GM12878 (cell line): ENCODE measurements around the gene TARDBP. TPM values are rescaled to one million over a fixed set of nuclear protein-coding genes. Genes with fewer than 3 reads are reported as not detected.

Experiments
- ATAC-seq: fragments of 200-7000 bp; cut with Tn5 transposase; 3 replicates; pipeline ENCODE4 v1.9.1; 2020; ENCODE audit warnings: mild to moderate bottlenecking, moderate library complexity
- BruUV-seq: library from RNA; stranded (reverse); fragments of 400-500 nt; replicated peaks from 2 replicates; lab custom pipeline; 2021; lab: Mats Ljungman, UMichigan
- CTCF ChIA-PET: fragments of 300-600 bp; sonication (Branson Sonifier 250); formaldehyde crosslinking; extraction: SDS; loops from one replicate; lab custom pipeline; 2021; ENCODE audit warnings: inconsistent platforms; lab: Yijun Ruan, JAX
- POLR2A ChIA-PET: fragments of 350-600 bp; formaldehyde crosslinking; extraction: SDS; loops from one replicate; lab custom pipeline; 2021; ENCODE audit warnings: inconsistent platforms; lab: Charles Lee
- RAD21 ChIA-PET: fragments of 300-600 bp; sonication (Branson Sonifier 250); formaldehyde crosslinking; loops from one replicate; lab custom pipeline; 2023; ENCODE audit warnings: antibody characterized with exemption; ENCODE audit not compliant: unreplicated experiment; lab: Charles Lee
- SMC1A ChIA-PET: fragments of 300-600 bp; sonication (Branson Sonifier 250); formaldehyde crosslinking; loops from one replicate; lab custom pipeline; 2023; ENCODE audit not compliant: unreplicated experiment, uncharacterized antibody; lab: Charles Lee
- DNase-seq: peaks from one replicate; pipeline ENCODE4 v3.0.0-alpha.2; 2011; ENCODE audit warnings: low read depth, low spot score
- FAIRE-seq: peaks from 3 replicates; lab custom pipeline; 2011; peaks lifted over from hg19 to GRCh38; lab: Jason Lieb, UNC
- H2AFZ ChIP-seq: 2 replicates; pipeline ENCODE4 v1.6.0; 2011; ENCODE audit warnings: low read depth, low read length, control low read depth; ENCODE audit not compliant: control insufficient read depth
- H3K27ac ChIP-seq: 2 replicates; pipeline ENCODE4 v1.5.1; 2011; ENCODE audit warnings: control low read depth; ENCODE audit not compliant: control insufficient read depth, insufficient read depth
- H3K27me3 ChIP-seq, 2 experiments: replicated peaks in 1 of 2; 2 replicates each; pipeline versions ENCODE4 v1.6.0 to v1.6.1; 2011; ENCODE audit warnings: low read length in 1 of 2; ENCODE audit not compliant: control insufficient read depth in 2 of 2, insufficient read depth in 2 of 2
- H3K36me3 ChIP-seq, 2 experiments: 2 replicates each; pipeline ENCODE4 v1.5.1; 2011; ENCODE audit warnings: low read length in 1 of 2; ENCODE audit not compliant: control insufficient read depth in 2 of 2, insufficient read depth in 2 of 2
- H3K4me1 ChIP-seq: 2 replicates; pipeline ENCODE4 v1.6.1; 2011; ENCODE audit warnings: mild to moderate bottlenecking, low read length, moderate library complexity, mixed read lengths; ENCODE audit not compliant: control insufficient read depth, insufficient read depth
- H3K4me2 ChIP-seq: 2 replicates; pipeline ENCODE4 v1.6.0; 2011; ENCODE audit warnings: control low read depth; ENCODE audit not compliant: control insufficient read depth, insufficient read depth
- H3K4me3 ChIP-seq: fragments of 200-600 bp; sonication (generic); 2 replicates; pipeline ENCODE4 v1.5.1; 2016
- H3K79me2 ChIP-seq: 2 replicates; pipeline ENCODE4 v1.6.0; 2011; ENCODE audit warnings: low read length; ENCODE audit not compliant: control insufficient read depth, insufficient read depth
- H3K9ac ChIP-seq: 2 replicates; pipeline ENCODE4 v1.8.0; 2011; ENCODE audit warnings: low read length, control low read depth, mixed read lengths; ENCODE audit not compliant: control insufficient read depth, insufficient read depth
- H3K9me3 ChIP-seq: replicated peaks from 3 replicates; pipeline ENCODE4 v1.5.1; 2011; ENCODE audit warnings: mild to moderate bottlenecking, low read length; ENCODE audit not compliant: control insufficient read depth, insufficient read depth
- H4K20me1 ChIP-seq: 2 replicates; pipeline ENCODE4 v1.6.0; 2011; ENCODE audit not compliant: control insufficient read depth, insufficient read depth
- BRCA1 ChIP-seq: IDR thresholded peaks from 2 replicates; pipeline ENCODE4 v1.6.1; 2011; ENCODE audit warnings: low read depth, low read length, improper control_type of control experiment
- CUX1 ChIP-seq: IDR thresholded peaks from 2 replicates; pipeline ENCODE4 v1.6.1; 2012; ENCODE audit warnings: improper control_type of control experiment, low read depth, low read length; ENCODE audit not compliant: insufficient replicate concordance
- FOS ChIP-seq: IDR thresholded peaks from 3 replicates; pipeline ENCODE4 v1.6.1; 2011; ENCODE audit warnings: borderline replicate concordance; ENCODE audit not compliant: insufficient read length; ENCODE audit errors: extremely low read depth
- IKZF1 ChIP-seq: fragments of 450-650 bp; conservative IDR thresholded peaks from 2 replicates; pipeline ENCODE4 v1.6.1; 2017; ENCODE audit warnings: antibody characterized with exemption, mild to moderate bottlenecking
- KLF5 ChIP-seq: fragments of 450-650 bp; IDR thresholded peaks from 2 replicates; pipeline ENCODE4 v1.6.1; 2014; ENCODE audit warnings: mild to moderate bottlenecking; ENCODE audit not compliant: partially characterized antibody
- MYB ChIP-seq: fragments of 150-350 bp; IDR thresholded peaks from 2 replicates; pipeline ENCODE4 v1.6.1; 2014; ENCODE audit warnings: mild to moderate bottlenecking, low read depth, low read length, borderline replicate concordance
- SREBF2 ChIP-seq: IDR thresholded peaks from 2 replicates; pipeline ENCODE4 v1.6.1; 2012; ENCODE audit warnings: mild to moderate bottlenecking, low read length
- STAT3 ChIP-seq: IDR thresholded peaks from 2 replicates; pipeline ENCODE4 v1.6.1; 2011; ENCODE audit warnings: low read depth, low read length, improper control_type of control experiment
- SUZ12 ChIP-seq: fragments of 200-600 bp; sonication (generic); IDR thresholded peaks from one replicate; pipeline ENCODE4 v1.6.1; 2018; ENCODE audit warnings: antibody characterized with exemption, mild to moderate bottlenecking; ENCODE audit not compliant: unreplicated experiment
- ZNF384 ChIP-seq: IDR thresholded peaks from 2 replicates; pipeline ENCODE4 v1.6.1; 2012; ENCODE audit warnings: low read depth, mild to moderate bottlenecking, low read length, improper control_type of control experiment, borderline replicate concordance
- WGBS: methylation state at CpG from one replicate; pipeline ENCODE4 v1.1.6; 2016; ENCODE audit warnings: low lambda C conversion rate; ENCODE audit not compliant: insufficient replicate concordance, insufficient coverage; ENCODE audit errors: missing lambda C conversion rate; 5-methylcytosine and 5-hydroxymethylcytosine counted together
- in situ Hi-C: fragments of 300-500 bp; cut with MboI; formaldehyde crosslinking; loops from 9 replicates; pipeline ENCODE4 v1.14.3; 2018; ENCODE audit warnings: mixed read lengths
- intact Hi-C: fragments of 100-400 bp; cut with micrococcal nuclease; formaldehyde crosslinking; loops from one replicate; pipeline ENCODE4 v1.14.2; 2022; ENCODE audit not compliant: unreplicated experiment
- polyA plus RNA-seq, 11 experiments: library from polyadenylated mRNA; depleted of rRNA in 4 of 11; unstranded in 6 of 11; stranded (reverse) in 5 of 11; fragments of >200 nt; fragmentation: Nextera tagmentation in 4 of 11; fragmentation: Illumina TruSeq in 1 of 11; extraction: Ambion mirVana in 4 of 11; extraction: Trizol in 1 of 11; gene quantifications; 1 replicate in 1 of 11; 2 replicates in 10 of 11; pipeline versions ENCODE4 v1.2.1 to v1.2.3, GENCODE V29; 2011 to 2016; ENCODE audit warnings: inconsistent platforms in 2 of 11, missing spikeins in 2 of 11, low read depth in 1 of 11
- total RNA-seq, 4 experiments: library from RNA; depleted of rRNA in 3 of 4; stranded (reverse); fragments of >200 nt in 3 of 4; fragmentation: Illumina TruSeq in 1 of 4; extraction: Trizol in 1 of 4; gene quantifications; 2 replicates each; pipeline versions ENCODE4 v1.2.1 to v1.2.3, GENCODE V29; 2013 to 2021

Gene TARDBP
- total and polyA plus RNA-seq, 10 of the 15 experiments (the other 5 are each of a cell fraction or from before 2014, with no cell fraction given), result 55.6 to 318 (median 192) TPM

GRCh38 chr1:11067716-11068599 lies 55.5 kb downstream of the TARDBP start:
- 91% methylated on average over 18 of the region's 18 CpGs for WGBS
- Histone ChIP-seq H3K9me3 (no peaks in the 10 kb centered on the region; the same call in 2 of the 3 replicates), H2AFZ (no peak overlapping the region), H4K20me1 (no peaks in the 10 kb centered on the region), H3K9ac (no peak overlapping the region), H3K4me1 (peaks cover 20% of the 10 kb centered on the region), H3K79me2 (no peaks in the 10 kb centered on the region), H3K4me3 (no peak overlapping the region), H3K27me3 (no peaks in the 10 kb centered on the region), H3K27ac (no peak overlapping the region), H3K4me2 (no peak overlapping the region), H3K36me3 (peaks cover 34 to 38% of the 10 kb centered on the region in 2 experiments)
- no TSS peak for BruUV-seq
- ChIA-PET POLR2A (no interaction called here), RAD21 (no interaction called here), SMC1A (no interaction called here), CTCF (interaction anchor here (6.3 kb wide), 1 partner anchor 30 kb away, joined by 57 read pairs; no protein-coding TSS in a partner anchor)
- intact Hi-C loops (no loop called here), in situ Hi-C loops (no loop called here)
- no peak for FAIRE-seq
- TF ChIP-seq SREBF2, result no peak
- TF ChIP-seq CUX1, result no peak
- no peak for TF ChIP-seq SUZ12
- TF ChIP-seq MYB, result no peak
- no peak for TF ChIP-seq IKZF1
- TF ChIP-seq ZNF384, result no peak
- TF ChIP-seq FOS, result no peak
- no peak for TF ChIP-seq STAT3
- no peak for TF ChIP-seq BRCA1
- no peak for TF ChIP-seq KLF5
- DNase-seq, result no peak
- ATAC-seq, result no peak
